Prostate gland (tissue), 2 donors: ENCODE data around the gene ALKAL2.
A peak's percentile ranks its signal among the peaks of the same experiment; 100 is the strongest.

Source experiments
- CTCF ChIP-seq, 4 experiments: fragments of 200-600 bp in 2 of 4; fragments of 450-650 bp in 2 of 4; sonication (generic) in 2 of 4; IDR thresholded peaks; 1 replicate in 3 of 4; 2 replicates in 1 of 4; pipeline ENCODE4 v1.5.1; 2016 to 2019; ENCODE audit warnings: antibody characterized with exemption in 4 of 4, mild to moderate bottlenecking in 2 of 4, moderate library complexity in 2 of 4
- POLR2A ChIP-seq: fragments of 450-650 bp; IDR thresholded peaks from one replicate; pipeline ENCODE4 v1.6.1; 2016; ENCODE audit warnings: antibody characterized with exemption, mild to moderate bottlenecking
- POLR2AphosphoS5 ChIP-seq: sonication (generic); formaldehyde crosslinking; IDR thresholded peaks from one replicate; pipeline ENCODE4 v1.6.1; 2017; ENCODE audit warnings: antibody characterized with exemption

- peak; percentile 76 for TF ChIP-seq POLR2AphosphoS5
- TF ChIP-seq CTCF (IDR thresholded peaks at IDR 0.05): no peak
- no peak for TF ChIP-seq POLR2A
These were observed 2.9 kb downstream of the ALKAL2 start for GRCh38 chr2:284896-285492.
